HepG2 (cell line): ENCODE measurements around the gene VSIG10L. TPM values are rescaled to one million over a fixed set of nuclear protein-coding genes. Genes with fewer than 3 reads are reported as not detected.

ENCODE experiments used
- ATAC-seq: fragments of 200-7000 bp; cut with Tn5 transposase; 3 replicates; pipeline ENCODE4 v1.9.1; 2020; ENCODE audit warnings: mild to moderate bottlenecking, moderate library complexity
- BruUV-seq: library from RNA; stranded (reverse); fragments of 400-500 nt; replicated peaks from 2 replicates; lab custom pipeline; 2021; lab: Mats Ljungman, UMichigan
- CTCF ChIA-PET: fragments of 300-600 bp; formaldehyde crosslinking; extraction: SDS; loops from one replicate; lab custom pipeline; 2021; ENCODE audit warnings: low total read pairs, inconsistent platforms, low intra/inter-chr PET ratio; lab: Yijun Ruan, JAX
- POLR2A ChIA-PET: fragments of 350-600 bp; sonication (Branson Sonifier 250); formaldehyde crosslinking; loops from one replicate; lab custom pipeline; 2020; ENCODE audit warnings: antibody characterized with exemption, inconsistent platforms; lab: Yijun Ruan, JAX
- DNase-seq: peaks from one replicate; pipeline ENCODE4 v3.0.0-alpha.2; 2015; ENCODE audit warnings: low spot score
- FAIRE-seq: peaks from 3 replicates; lab custom pipeline; 2011; peaks lifted over from hg19 to GRCh38; lab: Jason Lieb, UNC
- H2AFZ ChIP-seq: one replicate; pipeline ENCODE4 v1.6.1; 2011; ENCODE audit warnings: low read length, inconsistent platforms
- H3K27ac ChIP-seq: fragments of 300-600 bp; 3 replicates; pipeline ENCODE4 v1.8.0; 2011; ENCODE audit warnings: mixed run types, mild to moderate bottlenecking, mixed read lengths, low read length, inconsistent platforms; ENCODE audit not compliant: insufficient read depth; ENCODE audit errors: extremely low read length
- H3K27me3 ChIP-seq, 2 experiments: fragments of 200-600 bp in 1 of 2; 2 replicates in 1 of 2; 3 replicates in 1 of 2; pipeline versions ENCODE4 v1.6.0 to v1.8.0; 2011; ENCODE audit warnings: low read length in 2 of 2, mild to moderate bottlenecking in 2 of 2, moderate library complexity in 2 of 2, inconsistent platforms in 1 of 2; ENCODE audit not compliant: insufficient read depth in 2 of 2, control insufficient read depth in 1 of 2
- H3K36me3 ChIP-seq, 2 experiments: fragments of 200-600 bp in 1 of 2; replicated peaks in 1 of 2; 2 replicates in 1 of 2; 3 replicates in 1 of 2; pipeline versions ENCODE4 v1.5.1 to v1.8.0; 2011; ENCODE audit warnings: low read length in 2 of 2, inconsistent platforms in 1 of 2; ENCODE audit not compliant: insufficient read depth in 2 of 2, control insufficient read depth in 1 of 2
- H3K4me1 ChIP-seq: 2 replicates; pipeline ENCODE4 v1.5.1; 2012; ENCODE audit warnings: low read length, inconsistent platforms; ENCODE audit not compliant: insufficient read depth
- H3K4me2 ChIP-seq: 2 replicates; pipeline ENCODE4 v1.6.0; 2011; ENCODE audit warnings: low read depth, low read length, inconsistent platforms
- H3K4me3 ChIP-seq, 3 experiments: fragments of 200-600 bp in 1 of 3; sonication (generic), shearing (Covaris generic) in 1 of 3; replicated peaks in 1 of 3; 2 replicates each; pipeline ENCODE4 v1.5.1; 2011 to 2016; ENCODE audit warnings: low read length in 3 of 3, inconsistent platforms in 2 of 3, low read depth in 2 of 3, mild to moderate bottlenecking in 2 of 3, control low read depth in 1 of 3, mixed read lengths in 1 of 3; ENCODE audit not compliant: insufficient read depth in 1 of 3
- H3K79me2 ChIP-seq: one replicate; pipeline ENCODE4 v1.6.1; 2011; ENCODE audit warnings: low read length, inconsistent platforms; ENCODE audit not compliant: insufficient read depth
- H3K9ac ChIP-seq: 2 replicates; pipeline ENCODE4 v1.6.0; 2011; ENCODE audit warnings: mild to moderate bottlenecking, low read depth, low read length, inconsistent platforms; ENCODE audit not compliant: insufficient read depth
- H3K9me3 ChIP-seq: 2 replicates; pipeline ENCODE4 v1.5.1; 2012; ENCODE audit warnings: mild to moderate bottlenecking, low read length
- H4K20me1 ChIP-seq: 2 replicates; pipeline ENCODE4 v1.6.0; 2011; ENCODE audit warnings: inconsistent platforms, mild to moderate bottlenecking, low read length, moderate library complexity; ENCODE audit not compliant: insufficient read depth
- HNF4A ChIP-seq: sonication (generic); formaldehyde crosslinking; IDR thresholded peaks from 2 replicates; pipeline ENCODE4 v1.4.0; 2020; ENCODE audit warnings: missing genetic modification reagents
- IRF2 ChIP-seq: IDR thresholded peaks from 2 replicates; pipeline ENCODE4 v1.6.1; 2018; ENCODE audit warnings: missing genetic modification reagents, missing compliant biosample characterization
- MNT ChIP-seq: fragments of 450-650 bp; IDR thresholded peaks from 2 replicates; pipeline ENCODE4 v1.6.1; 2016
- NPAS2 ChIP-seq: sonication (generic); formaldehyde crosslinking; IDR thresholded peaks from 2 replicates; pipeline ENCODE4 v1.8.0; 2022; ENCODE audit warnings: mild to moderate bottlenecking, missing genetic modification reagents, borderline replicate concordance
- ZNF331 ChIP-seq: sonication (generic); formaldehyde crosslinking; IDR thresholded peaks from 2 replicates; pipeline ENCODE4 v1.4.0; 2020; ENCODE audit warnings: missing genetic modification reagents
- WGBS: methylation state at CpG from one replicate; pipeline ENCODE4 v1.1.6; 2017; ENCODE audit warnings: low lambda C conversion rate; 5-methylcytosine and 5-hydroxymethylcytosine counted together
- in situ Hi-C: cut with HindIII; loops from 2 replicates; pipeline ENCODE4 v1.10.0; 2017; ENCODE audit warnings: low pct_unique_long_range_greater_than_20kb; ENCODE audit not compliant: extremely low pct_ligation_motif_present
- intact Hi-C: fragments of 100-400 bp; cut with micrococcal nuclease; formaldehyde crosslinking; loops from one replicate; pipeline ENCODE4 v1.10.0; 2022; ENCODE audit not compliant: unreplicated experiment
- polyA plus RNA-seq, 8 experiments: library from polyadenylated mRNA; depleted of rRNA in 3 of 8; stranded (reverse) in 7 of 8; unstranded in 1 of 8; fragments of >200 nt; fragmentation: Illumina TruSeq in 4 of 8; extraction: Trizol in 4 of 8; gene quantifications; 2 replicates each; pipeline versions ENCODE4 v1.2.1 to v1.2.3, GENCODE V29; 2011 to 2016; ENCODE audit warnings: low read depth in 4 of 8, missing spikeins in 1 of 8, mixed read lengths in 1 of 8; ENCODE audit not compliant: insufficient read depth in 1 of 8
- total RNA-seq, 5 experiments: library from RNA; depleted of rRNA; stranded (reverse); fragments of >200 nt; fragmentation: Illumina TruSeq; extraction: Trizol; gene quantifications; 2 replicates each; pipeline ENCODE4 v1.2.3, GENCODE V29; 2016; ENCODE audit warnings: low read depth in 1 of 5
- TF ChIP-seq, protein P1 (sequence below): sonication (generic); formaldehyde crosslinking; IDR thresholded peaks from 2 replicates; pipeline ENCODE4 v1.8.0; 2022; ENCODE audit warnings: mild to moderate bottlenecking, missing genetic modification reagents, moderate library complexity
- TF ChIP-seq, protein P2 (sequence below): sonication (generic); formaldehyde crosslinking; IDR thresholded peaks from 2 replicates; pipeline ENCODE4 v1.4.0; 2020; ENCODE audit warnings: missing genetic modification reagents, borderline replicate concordance
- TF ChIP-seq, protein P3 (sequence below): sonication (generic); formaldehyde crosslinking; IDR thresholded peaks from 2 replicates; pipeline ENCODE4 v1.4.0; 2020; ENCODE audit warnings: missing genetic modification reagents

The VSIG10L gene
- total and polyA plus RNA-seq, 2 of the 13 experiments (the other 11 are each of a cell fraction or from before 2014, with no cell fraction given): 2.7 to 8.5 TPM

- no TSS peak for BruUV-seq
- no peaks in the 10 kb centered on the region for H4K20me1 ChIP-seq
- H3K79me2 ChIP-seq: no peaks in the 10 kb centered on the region
- no peak overlapping the region for H3K27ac ChIP-seq
- H3K9me3 ChIP-seq: no peaks in the 10 kb centered on the region
- TF ChIP-seq MNT (peak; percentile 54), NPAS2 (CRISPR knock-in tag) (no peak)
- TF ChIP-seq, protein P1, sequence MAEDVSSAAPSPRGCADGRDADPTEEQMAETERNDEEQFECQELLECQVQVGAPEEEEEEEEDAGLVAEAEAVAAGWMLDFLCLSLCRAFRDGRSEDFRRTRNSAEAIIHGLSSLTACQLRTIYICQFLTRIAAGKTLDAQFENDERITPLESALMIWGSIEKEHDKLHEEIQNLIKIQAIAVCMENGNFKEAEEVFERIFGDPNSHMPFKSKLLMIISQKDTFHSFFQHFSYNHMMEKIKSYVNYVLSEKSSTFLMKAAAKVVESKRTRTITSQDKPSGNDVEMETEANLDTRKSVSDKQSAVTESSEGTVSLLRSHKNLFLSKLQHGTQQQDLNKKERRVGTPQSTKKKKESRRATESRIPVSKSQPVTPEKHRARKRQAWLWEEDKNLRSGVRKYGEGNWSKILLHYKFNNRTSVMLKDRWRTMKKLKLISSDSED: no peak
- in situ Hi-C loops (no loop called here), intact Hi-C loops (no loop called here)
- DNase-seq: no peak
- no peak overlapping the region for H3K4me2 ChIP-seq
- H3K4me1 ChIP-seq: peaks cover 18% of the 10 kb centered on the region
- H3K4me3 ChIP-seq: no peak overlapping the region
- peaks cover 8 to 39% of the 10 kb centered on the region in 2 experiments; a peak in 4 of 5 replicates for H3K27me3 ChIP-seq
- WGBS: 31% methylated on average over 10 of the region's 14 CpGs
- H3K9ac ChIP-seq: no peak overlapping the region
- H3K36me3 ChIP-seq: no peaks in the 10 kb centered on the region
- FAIRE-seq: no peak
- no peak overlapping the region for H2AFZ ChIP-seq
- peak; percentile 15 for ATAC-seq
- ChIA-PET CTCF (no interaction called here), POLR2A (no interaction called here)
These were observed 20.1 kb downstream of the VSIG10L start for GRCh38 chr19:51321799-51322198.

GRCh38 chr19:51320280-51320657 lies 21.7 kb downstream of the VSIG10L start:
- BruUV-seq: no TSS peak
- peaks cover 3 to 32% of the 10 kb centered on the region in 2 experiments; a peak in 4 of 5 replicates for H3K27me3 ChIP-seq
- POLR2A ChIA-PET: interaction anchor here (1.2 kb wide), 1 partner anchor 19 kb away, joined by 5 read pairs; no protein-coding TSS in a partner anchor
- TF ChIP-seq IRF2 (CRISPR knock-in tag) (no peak), HNF4A (CRISPR knock-in tag) (peak; percentile 38; the same call in 1 of the 2 replicates), ZNF331 (no peak)
- TF ChIP-seq, protein P2, sequence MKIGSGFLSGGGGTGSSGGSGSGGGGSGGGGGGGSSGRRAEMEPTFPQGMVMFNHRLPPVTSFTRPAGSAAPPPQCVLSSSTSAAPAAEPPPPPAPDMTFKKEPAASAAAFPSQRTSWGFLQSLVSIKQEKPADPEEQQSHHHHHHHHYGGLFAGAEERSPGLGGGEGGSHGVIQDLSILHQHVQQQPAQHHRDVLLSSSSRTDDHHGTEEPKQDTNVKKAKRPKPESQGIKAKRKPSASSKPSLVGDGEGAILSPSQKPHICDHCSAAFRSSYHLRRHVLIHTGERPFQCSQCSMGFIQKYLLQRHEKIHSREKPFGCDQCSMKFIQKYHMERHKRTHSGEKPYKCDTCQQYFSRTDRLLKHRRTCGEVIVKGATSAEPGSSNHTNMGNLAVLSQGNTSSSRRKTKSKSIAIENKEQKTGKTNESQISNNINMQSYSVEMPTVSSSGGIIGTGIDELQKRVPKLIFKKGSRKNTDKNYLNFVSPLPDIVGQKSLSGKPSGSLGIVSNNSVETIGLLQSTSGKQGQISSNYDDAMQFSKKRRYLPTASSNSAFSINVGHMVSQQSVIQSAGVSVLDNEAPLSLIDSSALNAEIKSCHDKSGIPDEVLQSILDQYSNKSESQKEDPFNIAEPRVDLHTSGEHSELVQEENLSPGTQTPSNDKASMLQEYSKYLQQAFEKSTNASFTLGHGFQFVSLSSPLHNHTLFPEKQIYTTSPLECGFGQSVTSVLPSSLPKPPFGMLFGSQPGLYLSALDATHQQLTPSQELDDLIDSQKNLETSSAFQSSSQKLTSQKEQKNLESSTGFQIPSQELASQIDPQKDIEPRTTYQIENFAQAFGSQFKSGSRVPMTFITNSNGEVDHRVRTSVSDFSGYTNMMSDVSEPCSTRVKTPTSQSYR (CRISPR knock-in tag): peak; percentile 87
- TF ChIP-seq, protein P3, sequence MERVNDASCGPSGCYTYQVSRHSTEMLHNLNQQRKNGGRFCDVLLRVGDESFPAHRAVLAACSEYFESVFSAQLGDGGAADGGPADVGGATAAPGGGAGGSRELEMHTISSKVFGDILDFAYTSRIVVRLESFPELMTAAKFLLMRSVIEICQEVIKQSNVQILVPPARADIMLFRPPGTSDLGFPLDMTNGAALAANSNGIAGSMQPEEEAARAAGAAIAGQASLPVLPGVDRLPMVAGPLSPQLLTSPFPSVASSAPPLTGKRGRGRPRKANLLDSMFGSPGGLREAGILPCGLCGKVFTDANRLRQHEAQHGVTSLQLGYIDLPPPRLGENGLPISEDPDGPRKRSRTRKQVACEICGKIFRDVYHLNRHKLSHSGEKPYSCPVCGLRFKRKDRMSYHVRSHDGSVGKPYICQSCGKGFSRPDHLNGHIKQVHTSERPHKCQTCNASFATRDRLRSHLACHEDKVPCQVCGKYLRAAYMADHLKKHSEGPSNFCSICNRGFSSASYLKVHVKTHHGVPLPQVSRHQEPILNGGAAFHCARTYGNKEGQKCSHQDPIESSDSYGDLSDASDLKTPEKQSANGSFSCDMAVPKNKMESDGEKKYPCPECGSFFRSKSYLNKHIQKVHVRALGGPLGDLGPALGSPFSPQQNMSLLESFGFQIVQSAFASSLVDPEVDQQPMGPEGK (CRISPR knock-in tag): peak; percentile 25; the same call in 1 of the 2 replicates

More at GRCh38 chr19:51320280-51320657, 21.7 kb downstream of the VSIG10L start:
- intact Hi-C loops: no loop called here
- no peak for DNase-seq
- H4K20me1 ChIP-seq: no peaks in the 10 kb centered on the region
- H3K4me2 ChIP-seq: no peak overlapping the region; the same call in 1 of the 2 replicates
- H3K4me3 ChIP-seq: no peak overlapping the region
- 0% methylated on average over 2 of the region's 14 CpGs for WGBS
- H2AFZ ChIP-seq: no peak overlapping the region
- H3K9me3 ChIP-seq: no peaks in the 10 kb centered on the region
- in situ Hi-C loops: no loop called here
- ATAC-seq: no peak; the same call in 2 of the 3 replicates
- no peaks in the 10 kb centered on the region for H3K36me3 ChIP-seq
- no peak overlapping the region for H3K27ac ChIP-seq
- no peak overlapping the region for H3K9ac ChIP-seq
- peaks cover 18% of the 10 kb centered on the region for H3K4me1 ChIP-seq
- H3K79me2 ChIP-seq: no peaks in the 10 kb centered on the region
- CTCF ChIA-PET: no interaction called here
- no peak for FAIRE-seq
